ENCODE results near the gene FOXN3. TPM values are rescaled to one million over a fixed set of nuclear protein-coding genes. Genes with fewer than 3 reads are reported as not detected.

FOXN3 gene
- total RNA-seq, 2 donors from 2014 or later: 42.3 to 61.6 TPM

- Histone ChIP-seq H3K9me3 (no peaks in the 10 kb centered on the region), H3K4me1 (peaks cover 30% of the 10 kb centered on the region), H3K4me3 (no peak overlapping the region), H3K27me3 (no peaks in the 10 kb centered on the region), H3K27ac (peak overlapping the region in 3 of 4 donors; percentile 93 to 94 (median 93)), H3K36me3 (replicated peaks in 1 of 2; ENCODE audit: insufficient read depth in 1 of 2, low read depth in 2 of 2) (no peaks in the 10 kb centered on the region)
- ATAC-seq (no peak), DNase-seq (no peak)
- 12 to 14% methylated on average over 5 of the region's 5 CpGs for WGBS, 2 donors
- TF ChIP-seq, protein P1, sequence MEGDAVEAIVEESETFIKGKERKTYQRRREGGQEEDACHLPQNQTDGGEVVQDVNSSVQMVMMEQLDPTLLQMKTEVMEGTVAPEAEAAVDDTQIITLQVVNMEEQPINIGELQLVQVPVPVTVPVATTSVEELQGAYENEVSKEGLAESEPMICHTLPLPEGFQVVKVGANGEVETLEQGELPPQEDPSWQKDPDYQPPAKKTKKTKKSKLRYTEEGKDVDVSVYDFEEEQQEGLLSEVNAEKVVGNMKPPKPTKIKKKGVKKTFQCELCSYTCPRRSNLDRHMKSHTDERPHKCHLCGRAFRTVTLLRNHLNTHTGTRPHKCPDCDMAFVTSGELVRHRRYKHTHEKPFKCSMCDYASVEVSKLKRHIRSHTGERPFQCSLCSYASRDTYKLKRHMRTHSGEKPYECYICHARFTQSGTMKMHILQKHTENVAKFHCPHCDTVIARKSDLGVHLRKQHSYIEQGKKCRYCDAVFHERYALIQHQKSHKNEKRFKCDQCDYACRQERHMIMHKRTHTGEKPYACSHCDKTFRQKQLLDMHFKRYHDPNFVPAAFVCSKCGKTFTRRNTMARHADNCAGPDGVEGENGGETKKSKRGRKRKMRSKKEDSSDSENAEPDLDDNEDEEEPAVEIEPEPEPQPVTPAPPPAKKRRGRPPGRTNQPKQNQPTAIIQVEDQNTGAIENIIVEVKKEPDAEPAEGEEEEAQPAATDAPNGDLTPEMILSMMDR (IDR thresholded peaks at IDR 0.05): no peak
- TF ChIP-seq POLR2A (IDR thresholded peaks at IDR 0.05): no peak
- intact Hi-C loops (cut with DNase I): loop anchor here (10.0 kb wide), 1 partner anchor 380 kb away; no protein-coding TSS in a partner anchor
Measured at GRCh38 chr14:89415159-89415558, 1.9 kb downstream of the FOXN3 start.

GRCh38 chr14:89411976-89412375 lies 5.1 kb downstream of the FOXN3 start:
- intact Hi-C loops (cut with DNase I): loop anchor here (10.0 kb wide), 1 partner anchor 377 kb away; no protein-coding TSS in a partner anchor
- DNase-seq: no peak
- no peaks in the 10 kb centered on the region for H3K36me3 ChIP-seq (replicated peaks in 1 of 2; ENCODE audit: insufficient read depth in 1 of 2, low read depth in 2 of 2)
- no peak for ATAC-seq
- TF ChIP-seq, protein P1 (IDR thresholded peaks at IDR 0.05): no peak
- TF ChIP-seq POLR2A (IDR thresholded peaks at IDR 0.05): no peak
- H3K4me1 ChIP-seq: peaks cover 49% of the 10 kb centered on the region
- no peaks in the 10 kb centered on the region for H3K27me3 ChIP-seq
- no peak overlapping the region for H3K27ac ChIP-seq
- WGBS, 2 donors: 89 to 97% methylated on average over 10 to 11 of the region's 11 CpGs
- no peaks in the 10 kb centered on the region for H3K9me3 ChIP-seq
- H3K4me3 ChIP-seq: no peak overlapping the region

GRCh38 chr14:89409961-89410360 lies 7.1 kb downstream of the FOXN3 start:
- no peak for DNase-seq
- H3K27me3 ChIP-seq: no peaks in the 10 kb centered on the region
- H3K4me3 ChIP-seq: no peak overlapping the region
- no peak for TF ChIP-seq POLR2A (IDR thresholded peaks at IDR 0.05)
- TF ChIP-seq, protein P1 (IDR thresholded peaks at IDR 0.05): no peak
- peak overlapping the region in 1 of 4 donors; percentile 23 for H3K27ac ChIP-seq
- WGBS, 2 donors: 71 to 76% methylated on average over 10 of the region's 10 CpGs
- ATAC-seq: no peak
- intact Hi-C loops (cut with DNase I): loop anchor here (10.0 kb wide), 1 partner anchor 375 kb away; no protein-coding TSS in a partner anchor
- no peaks in the 10 kb centered on the region for H3K36me3 ChIP-seq (replicated peaks in 1 of 2; ENCODE audit: insufficient read depth in 1 of 2, low read depth in 2 of 2)
- no peaks in the 10 kb centered on the region for H3K9me3 ChIP-seq
- peaks cover 48% of the 10 kb centered on the region for H3K4me1 ChIP-seq

GRCh38 chr14:89408907-89409700 lies 7.9 kb downstream of the FOXN3 start:
- TF ChIP-seq, protein P1 (IDR thresholded peaks at IDR 0.05): no peak
- no peak for TF ChIP-seq POLR2A (IDR thresholded peaks at IDR 0.05)
- Histone ChIP-seq H3K4me3 (no peak overlapping the region), H3K36me3 (replicated peaks in 1 of 2; ENCODE audit: insufficient read depth in 1 of 2, low read depth in 2 of 2) (no peaks in the 10 kb centered on the region), H3K27ac (peak overlapping the region in 2 of 4 donors; percentile 2 to 50), H3K9me3 (no peaks in the 10 kb centered on the region), H3K4me1 (peaks cover 39% of the 10 kb centered on the region), H3K27me3 (no peaks in the 10 kb centered on the region)
- ATAC-seq (peak; percentile 18), DNase-seq (peak in 1 of 4 donors; percentile 20)
- 52 to 53% methylated on average over 14 of the region's 14 CpGs for whole genome bisulfite sequencing, 2 donors
- intact Hi-C loops (cut with DNase I): no loop called here
